Trophoblast cell (in vitro differentiated cells and primary cell): ENCODE measurements around the gene TCP11.
A peak's percentile ranks its signal among the peaks of the same experiment; 100 is the strongest.

Source experiments
- DNase-seq, 2 donors: peaks; one replicate each; pipeline ENCODE4 v3.0.0-alpha.2; 2016
- H2AFZ ChIP-seq: 2 replicates; pipeline ENCODE4 v1.6.1; 2013; ENCODE audit warnings: low read length, moderate library complexity, mild to moderate bottlenecking; ENCODE audit not compliant: insufficient read depth, poor library complexity
- H2AK5ac ChIP-seq: 2 replicates; pipeline ENCODE4 v1.6.1; 2013; ENCODE audit warnings: mild to moderate bottlenecking, low read length
- H2BK120ac ChIP-seq: 2 replicates; pipeline ENCODE4 v1.6.1; 2013; ENCODE audit warnings: low read length, mild to moderate bottlenecking, moderate library complexity; ENCODE audit not compliant: insufficient read depth, poor library complexity
- H2BK12ac ChIP-seq: 2 replicates; pipeline ENCODE4 v1.6.1; 2013; ENCODE audit warnings: mild to moderate bottlenecking, low read length, moderate library complexity
- H2BK5ac ChIP-seq: 2 replicates; pipeline ENCODE4 v1.6.1; 2013; ENCODE audit warnings: low read length, low read depth, moderate library complexity, mild to moderate bottlenecking; ENCODE audit not compliant: poor library complexity
- H3K14ac ChIP-seq: 2 replicates; pipeline ENCODE4 v1.6.1; 2013; ENCODE audit warnings: mild to moderate bottlenecking, low read length
- H3K18ac ChIP-seq: 2 replicates; pipeline ENCODE4 v1.6.1; 2013; ENCODE audit warnings: mild to moderate bottlenecking, low read length
- H3K23ac ChIP-seq: 2 replicates; pipeline ENCODE4 v1.6.1; 2013; ENCODE audit warnings: low read length
- H3K27ac ChIP-seq: 2 replicates; pipeline ENCODE4 v1.5.1; 2013; ENCODE audit warnings: low read depth, mild to moderate bottlenecking, inconsistent platforms, low read length, moderate library complexity
- H3K27me3 ChIP-seq: 2 replicates; pipeline ENCODE4 v1.6.1; 2013; ENCODE audit warnings: inconsistent platforms, mild to moderate bottlenecking, low read length, moderate library complexity; ENCODE audit not compliant: insufficient read depth
- H3K36me3 ChIP-seq, 2 experiments: 1 replicate in 1 of 2; 2 replicates in 1 of 2; pipeline ENCODE4 v1.6.1; 2013; ENCODE audit warnings: low read length in 2 of 2, mild to moderate bottlenecking in 2 of 2, moderate library complexity in 1 of 2; ENCODE audit not compliant: insufficient read depth in 2 of 2, control insufficient read depth in 1 of 2
- H3K4ac ChIP-seq: 2 replicates; pipeline ENCODE4 v1.6.1; 2013; ENCODE audit warnings: low read depth, mild to moderate bottlenecking, low read length, moderate library complexity
- H3K4me1 ChIP-seq, 2 experiments: 1 replicate in 1 of 2; 2 replicates in 1 of 2; pipeline ENCODE4 v1.6.1; 2013; ENCODE audit warnings: low read length in 2 of 2, mild to moderate bottlenecking in 2 of 2, moderate library complexity in 1 of 2; ENCODE audit not compliant: insufficient read depth in 2 of 2, control insufficient read depth in 1 of 2
- H3K4me2 ChIP-seq: 2 replicates; pipeline ENCODE4 v1.6.1; 2013; ENCODE audit warnings: inconsistent platforms, mild to moderate bottlenecking, low read length, moderate library complexity
- H3K4me3 ChIP-seq: 2 replicates; pipeline ENCODE4 v1.5.1; 2013; ENCODE audit warnings: mild to moderate bottlenecking, low read depth, low read length, inconsistent platforms
- H3K79me1 ChIP-seq: one replicate; pipeline ENCODE4 v1.6.1; 2013; ENCODE audit warnings: low read length
- H3K79me2 ChIP-seq: 2 replicates; pipeline ENCODE4 v1.6.1; 2013; ENCODE audit warnings: low read length, mild to moderate bottlenecking; ENCODE audit not compliant: control insufficient read depth, insufficient read depth, poor library complexity
- H3K9ac ChIP-seq: 2 replicates; pipeline ENCODE4 v1.6.1; 2013; ENCODE audit warnings: mild to moderate bottlenecking, low read length
- H3K9me3 ChIP-seq: 2 replicates; pipeline ENCODE4 v1.6.1; 2013; ENCODE audit warnings: low read depth, mild to moderate bottlenecking, control low read depth, inconsistent platforms, low read length; ENCODE audit not compliant: insufficient read depth
- H4K12ac ChIP-seq: 2 replicates; pipeline ENCODE4 v1.6.1; 2013; ENCODE audit warnings: low read depth, mild to moderate bottlenecking, low read length, moderate library complexity
- H4K8ac ChIP-seq: 2 replicates; pipeline ENCODE4 v1.6.1; 2013; ENCODE audit warnings: low read depth, mild to moderate bottlenecking, low read length, moderate library complexity
- H4K91ac ChIP-seq: one replicate; pipeline ENCODE4 v1.6.1; 2013; ENCODE audit warnings: low read depth, mild to moderate bottlenecking, low read length, moderate library complexity
- WGBS: extraction: QIAGEN DNeasy Blood & Tissue Kit; methylation state at CpG from one replicate; pipeline ENCODE4 v1.1.7; 2013; ENCODE audit warnings: missing lambda C conversion rate; ENCODE audit not compliant: insufficient read length, insufficient coverage; ENCODE audit errors: extremely low coverage; 5-methylcytosine and 5-hydroxymethylcytosine counted together

The TCP11 gene

DNA sequence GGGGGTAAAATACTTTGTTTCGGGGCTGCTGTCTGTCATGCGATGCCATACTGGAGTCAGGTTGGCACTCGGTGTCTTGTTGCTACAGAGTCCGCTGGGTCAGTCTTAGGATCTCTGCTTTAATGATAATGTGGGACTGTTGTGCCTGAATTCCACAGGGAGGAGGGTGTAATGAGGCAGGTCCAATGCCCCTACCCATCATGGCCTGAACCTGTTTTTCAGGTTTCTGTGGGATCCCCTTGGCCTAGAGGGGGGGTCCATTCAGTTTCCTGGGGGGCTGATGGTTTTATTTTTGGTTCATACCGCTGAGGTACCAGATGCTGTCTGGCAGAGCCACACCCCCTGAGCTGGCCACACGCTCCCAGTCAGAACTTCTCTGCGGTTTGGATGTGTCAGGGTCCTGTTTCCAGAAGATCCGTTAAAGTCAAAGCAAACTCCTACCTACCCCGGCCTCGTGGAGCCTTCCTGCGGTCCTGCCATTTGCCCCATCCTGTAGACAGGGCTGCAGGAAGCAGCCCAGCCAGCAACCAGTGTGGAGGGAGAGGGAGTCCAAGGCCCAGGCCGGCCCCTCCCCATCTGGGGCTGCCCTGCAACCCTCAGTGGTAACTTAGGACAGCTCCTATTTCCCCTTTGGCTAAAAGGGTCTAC, 69.7 kb downstream of the TCP11 start:
- H3K4ac ChIP-seq, result no peak overlapping the region
- H3K23ac ChIP-seq, result no peak overlapping the region
- no peak overlapping the region for H2BK5ac ChIP-seq
- H2BK120ac ChIP-seq, result no peak overlapping the region
- no peak for DNase-seq
- no peak overlapping the region for H3K9ac ChIP-seq
- H3K79me1 ChIP-seq, result peaks cover 4% of the 10 kb centered on the region
- no peak overlapping the region for H2AK5ac ChIP-seq
- no peak overlapping the region for H3K18ac ChIP-seq
- no peak overlapping the region for H4K91ac ChIP-seq
- H3K4me3 ChIP-seq, result no peak overlapping the region
- H3K27me3 ChIP-seq, result no peaks in the 10 kb centered on the region
- H3K79me2 ChIP-seq, result peaks cover 1% of the 10 kb centered on the region
- H4K12ac ChIP-seq, result no peak overlapping the region
- no peak overlapping the region for H2BK12ac ChIP-seq
- H2AFZ ChIP-seq, result no peak overlapping the region
- H4K8ac ChIP-seq, result no peak overlapping the region
- H3K14ac ChIP-seq, result no peak overlapping the region
- peaks cover 73 to 78% of the 10 kb centered on the region in 2 experiments for H3K36me3 ChIP-seq
- no CpG with 5 or more reads among the region's 12 CpGs for WGBS
- H3K27ac ChIP-seq, result peak overlapping the region; percentile 30
- H3K4me2 ChIP-seq, result no peak overlapping the region
- H3K4me1 ChIP-seq, result peaks cover 11 to 23% of the 10 kb centered on the region in 2 experiments
- peaks cover 2% of the 10 kb centered on the region for H3K9me3 ChIP-seq

DNA sequence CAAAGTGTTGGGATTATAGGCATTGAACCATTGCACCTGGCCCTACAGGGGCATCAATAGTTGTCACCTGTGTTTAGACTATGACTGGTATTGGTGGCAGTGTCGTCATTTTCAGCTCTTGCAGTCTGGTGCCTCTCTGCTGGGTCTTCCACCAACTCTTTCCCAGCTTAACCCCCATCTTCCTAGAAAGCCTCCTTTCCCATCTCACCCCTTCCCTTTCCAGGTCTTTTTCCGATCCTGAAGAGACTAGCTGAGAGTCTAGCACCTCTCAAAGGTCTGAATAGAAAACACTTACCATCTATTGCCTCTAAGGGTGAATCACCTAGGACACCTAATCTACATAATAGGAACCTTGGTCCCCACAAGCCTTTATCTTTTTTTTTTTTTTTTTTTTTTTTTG, 71.0 kb downstream of the TCP11 start:
- Histone ChIP-seq H3K27me3 (no peaks in the 10 kb centered on the region), H2BK120ac (no peak overlapping the region), H3K4me2 (no peak overlapping the region), H3K4me1 (peaks cover 16 to 23% of the 10 kb centered on the region in 2 experiments), H3K23ac (no peak overlapping the region), H2BK12ac (no peak overlapping the region), H3K79me2 (peaks cover 1% of the 10 kb centered on the region), H3K9me3 (peaks cover 2% of the 10 kb centered on the region), H3K4ac (no peak overlapping the region), H3K4me3 (no peak overlapping the region), H2AK5ac (no peak overlapping the region), H4K8ac (no peak overlapping the region), H4K91ac (no peak overlapping the region), H3K18ac (no peak overlapping the region), H3K9ac (no peak overlapping the region), H3K79me1 (peaks cover 4% of the 10 kb centered on the region), H2AFZ (no peak overlapping the region), H4K12ac (no peak overlapping the region), H3K36me3 (peaks cover 76 to 83% of the 10 kb centered on the region in 2 experiments), H3K27ac (no peak overlapping the region), H3K14ac (no peak overlapping the region), H2BK5ac (no peak overlapping the region)
- no peak for DNase-seq
- no CpG with 5 or more reads among the region's 2 CpGs for WGBS

DNA sequence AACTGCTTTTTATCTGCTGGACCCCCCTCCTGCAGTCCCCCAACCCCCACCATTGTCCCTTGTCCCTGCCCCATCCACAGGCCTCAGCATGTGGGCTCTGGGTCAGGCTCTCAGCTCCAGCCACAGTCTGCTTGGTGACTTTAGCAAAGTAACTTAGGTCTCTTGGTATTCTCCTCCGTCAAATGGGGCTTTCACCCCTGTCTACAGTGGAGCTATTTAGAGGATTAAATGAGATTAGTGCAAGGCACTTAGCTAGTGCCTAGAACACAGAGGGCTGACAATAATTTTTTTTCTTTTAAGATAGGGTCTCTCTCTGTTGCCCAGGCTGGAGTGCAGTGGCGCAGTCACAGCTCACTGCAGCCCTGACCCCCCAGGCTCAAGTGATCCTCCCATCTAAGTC, 71.9 kb downstream of the TCP11 start:
- Histone ChIP-seq H2BK120ac (no peak overlapping the region), H3K9me3 (no peaks in the 10 kb centered on the region), H3K14ac (no peak overlapping the region), H4K12ac (no peak overlapping the region), H4K91ac (no peak overlapping the region), H3K79me1 (peaks cover 4% of the 10 kb centered on the region), H3K27ac (no peak overlapping the region), H2BK12ac (no peak overlapping the region), H3K4me2 (no peak overlapping the region), H3K18ac (no peak overlapping the region), H3K4me3 (no peak overlapping the region), H3K27me3 (no peaks in the 10 kb centered on the region), H3K4me1 (peaks cover 16 to 23% of the 10 kb centered on the region in 2 experiments), H3K79me2 (peaks cover 1% of the 10 kb centered on the region), H3K4ac (no peak overlapping the region), H2AFZ (no peak overlapping the region), H3K23ac (no peak overlapping the region), H2AK5ac (no peak overlapping the region), H2BK5ac (no peak overlapping the region), H3K9ac (no peak overlapping the region), H3K36me3 (peaks cover 76 to 84% of the 10 kb centered on the region in 2 experiments), H4K8ac (no peak overlapping the region)
- no peak for DNase-seq
- WGBS, result no CpG with 5 or more reads among the region's 2 CpGs

DNA sequence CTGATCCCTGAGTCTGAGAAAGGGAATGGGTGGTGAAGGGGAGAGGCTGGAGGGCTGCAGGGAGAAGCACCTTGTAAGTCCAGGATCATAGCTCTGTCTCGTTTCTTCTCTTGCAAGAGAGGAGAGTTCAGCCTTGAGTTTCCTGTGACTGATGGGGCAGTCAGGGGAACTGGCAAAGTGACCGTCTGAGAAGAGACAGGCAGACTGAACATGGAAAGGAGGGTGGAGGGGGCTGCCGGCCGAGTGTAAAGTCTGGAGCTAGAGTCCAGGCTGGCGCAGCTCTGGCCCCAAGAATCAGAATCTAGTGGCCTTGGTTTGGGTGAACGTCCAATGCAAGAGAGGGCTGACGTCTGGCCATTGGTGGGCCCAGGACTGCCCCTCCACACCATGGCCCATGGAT, 72.5 kb downstream of the TCP11 start:
- Histone ChIP-seq H3K79me2 (peaks cover 1% of the 10 kb centered on the region), H3K9ac (no peak overlapping the region), H4K91ac (no peak overlapping the region), H3K4me2 (no peak overlapping the region), H3K9me3 (no peaks in the 10 kb centered on the region), H3K14ac (no peak overlapping the region), H2AK5ac (no peak overlapping the region), H3K18ac (no peak overlapping the region), H3K27me3 (no peaks in the 10 kb centered on the region), H2BK12ac (no peak overlapping the region), H4K8ac (no peak overlapping the region), H3K23ac (no peak overlapping the region), H3K4me1 (peaks cover 16 to 21% of the 10 kb centered on the region in 2 experiments), H2BK5ac (no peak overlapping the region), H2BK120ac (no peak overlapping the region), H3K79me1 (peaks cover 4% of the 10 kb centered on the region), H2AFZ (no peak overlapping the region), H3K4ac (no peak overlapping the region), H4K12ac (no peak overlapping the region), H3K27ac (no peak overlapping the region), H3K36me3 (peaks cover 76 to 84% of the 10 kb centered on the region in 2 experiments), H3K4me3 (no peak overlapping the region)
- WGBS, result no CpG with 5 or more reads among the region's 7 CpGs
- no peak for DNase-seq
